BE2C (cell line): ENCODE data around the gene FOXS1.

Source experiments
- DNase-seq: peaks from one replicate; pipeline ENCODE4 v3.0.0-alpha.2; 2020
- H3K27me3 ChIP-seq: fragments of 250-450 bp; sonication (Bioruptor Pico); 2 replicates; pipeline ENCODE4 v1.5.1; 2020; ENCODE audit warnings: mild to moderate bottlenecking
- H3K36me3 ChIP-seq: fragments of 250-450 bp; sonication (Bioruptor Pico); 2 replicates; pipeline ENCODE4 v1.5.1; 2020; ENCODE audit warnings: mild to moderate bottlenecking
- H3K4me1 ChIP-seq: fragments of 250-450 bp; sonication (Bioruptor Pico); 2 replicates; pipeline ENCODE4 v1.5.1; 2020
- H3K4me3 ChIP-seq: 2 replicates; pipeline ENCODE4 v1.5.1; 2011; ENCODE audit warnings: low read depth, low read length
- H3K9me3 ChIP-seq: fragments of 250-450 bp; sonication (Bioruptor Pico); 2 replicates; pipeline ENCODE4 v1.5.1; 2020
- CTCF ChIP-seq: IDR thresholded peaks from 2 replicates; pipeline ENCODE4 v1.5.1; 2012; ENCODE audit warnings: mild to moderate bottlenecking, low read depth, low read length

Gene FOXS1

GRCh38 chr20:31803552-31804291 is 41.7 kb downstream of the FOXS1 start:
- no peak for TF ChIP-seq CTCF
- H3K4me1 ChIP-seq: peaks cover 3% of the 10 kb centered on the region; the same call in 1 of the 2 replicates
- no peak for DNase-seq
- no peaks in the 10 kb centered on the region for H3K27me3 ChIP-seq
- H3K9me3 ChIP-seq: no peaks in the 10 kb centered on the region
- H3K4me3 ChIP-seq: no peak overlapping the region
- peaks cover 70% of the 10 kb centered on the region for H3K36me3 ChIP-seq

DNA sequence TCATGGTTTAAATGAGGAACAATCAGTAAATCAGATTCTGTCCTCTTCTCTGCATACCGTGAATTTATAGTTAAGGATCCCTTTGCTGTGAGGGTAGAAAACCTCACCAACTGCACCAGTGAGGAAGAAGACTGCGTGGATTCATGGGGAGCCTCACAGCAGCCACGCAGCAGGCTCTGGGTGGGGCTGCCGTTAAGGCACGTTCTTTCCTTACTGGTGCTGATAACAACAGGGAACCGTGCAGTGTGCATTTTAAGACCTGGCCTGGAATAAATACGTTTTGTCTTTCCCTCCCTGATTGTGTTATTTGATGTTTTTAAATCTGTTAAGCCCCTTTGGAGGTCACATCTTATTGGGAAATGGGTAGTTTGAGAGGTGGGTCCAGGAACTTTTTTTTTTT is 43.9 kb downstream of the FOXS1 start:
- H3K36me3 ChIP-seq: peaks cover 85% of the 10 kb centered on the region

DNA sequence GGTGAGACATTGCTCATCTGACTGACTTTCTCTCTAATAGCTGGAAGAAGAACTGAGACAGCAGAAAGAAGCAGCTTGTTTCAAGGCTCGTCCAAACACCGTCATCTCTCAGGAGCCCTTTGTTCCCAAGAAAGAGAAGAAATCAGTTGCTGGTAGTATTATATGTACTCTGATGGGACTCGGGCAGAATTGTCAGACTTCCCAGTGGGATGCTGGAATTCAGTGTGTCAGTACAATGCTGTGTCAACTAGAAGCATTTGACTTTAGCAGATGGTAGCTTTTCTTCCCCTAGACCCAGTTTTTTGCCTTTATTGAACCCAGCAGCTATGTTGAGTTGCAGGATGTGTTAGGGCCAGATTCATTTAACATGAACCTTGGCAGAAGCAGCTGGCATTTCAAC is 48.0 kb downstream of the FOXS1 start:
- peaks cover 94% of the 10 kb centered on the region for H3K36me3 ChIP-seq
- DNase-seq: no peak

More for the DNA sequence above, 43.9 kb downstream of the FOXS1 start:
- no peaks in the 10 kb centered on the region for H3K9me3 ChIP-seq
- peaks cover 3% of the 10 kb centered on the region; the same call in 1 of the 2 replicates for H3K4me1 ChIP-seq
- DNase-seq: no peak
- H3K4me3 ChIP-seq: no peak overlapping the region
- no peaks in the 10 kb centered on the region for H3K27me3 ChIP-seq
- TF ChIP-seq CTCF: no peak

More for the DNA sequence above, 48.0 kb downstream of the FOXS1 start:
- no peaks in the 10 kb centered on the region for H3K9me3 ChIP-seq
- H3K4me3 ChIP-seq: no peak overlapping the region
- no peaks in the 10 kb centered on the region for H3K27me3 ChIP-seq
- no peaks in the 10 kb centered on the region for H3K4me1 ChIP-seq
- no peak for TF ChIP-seq CTCF
